Caco-2 (cell line): ENCODE measurements around the gene RFTN2. TPM values are rescaled to one million over a fixed set of nuclear protein-coding genes. Genes with fewer than 3 reads are reported as not detected.

Source experiments
- BruUV-seq: library from RNA; stranded (reverse); fragments of 400-500 nt; replicated peaks from 2 replicates; lab custom pipeline; 2021; lab: Mats Ljungman, UMichigan
- CTCF ChIA-PET: fragments of 300-600 bp; sonication (Branson Sonifier 250); formaldehyde crosslinking; loops from one replicate; lab custom pipeline; 2022; ENCODE audit warnings: antibody characterized with exemption; lab: Charles Lee
- POLR2A ChIA-PET: fragments of 300-600 bp; sonication (Branson Sonifier 250); formaldehyde crosslinking; loops from one replicate; lab custom pipeline; 2022; ENCODE audit warnings: antibody characterized with exemption; lab: Charles Lee
- DNase-seq, 2 experiments: peaks; one replicate each; pipeline versions ENCODE4 v3.0.0 to v3.0.0-alpha.2; 2020 to 2022
- H3K27me3 ChIP-seq: replicated peaks from 2 replicates; pipeline ENCODE4 v1.6.0; 2011; ENCODE audit warnings: low read length; ENCODE audit not compliant: control insufficient read depth, insufficient read depth
- H3K36me3 ChIP-seq: 2 replicates; pipeline ENCODE4 v1.5.1; 2011; ENCODE audit warnings: low read length; ENCODE audit not compliant: control insufficient read depth, insufficient read depth
- H3K4me1 ChIP-seq: fragments of 250-450 bp; sonication (Bioruptor Pico); 2 replicates; pipeline ENCODE4 v1.5.1; 2020; ENCODE audit warnings: mild to moderate bottlenecking
- H3K4me3 ChIP-seq: 2 replicates; pipeline ENCODE4 v1.5.1; 2011; ENCODE audit warnings: low read depth, mild to moderate bottlenecking, control low read depth, low read length
- H3K9me3 ChIP-seq: fragments of 250-450 bp; sonication (Bioruptor Pico); 2 replicates; pipeline ENCODE4 v1.5.1; 2020; ENCODE audit warnings: mild to moderate bottlenecking, moderate library complexity
- H3K27ac Mint-ChIP-seq: one replicate; pipeline ENCODE4 v1.8.0; 2022; ENCODE audit warnings: mixed read lengths; ENCODE audit not compliant: unreplicated experiment
- H3K27me3 Mint-ChIP-seq: one replicate; pipeline ENCODE4 v1.8.0; 2022; ENCODE audit warnings: mixed read lengths; ENCODE audit not compliant: insufficient read depth, unreplicated experiment
- H3K36me3 Mint-ChIP-seq: one replicate; pipeline ENCODE4 v1.8.0; 2022; ENCODE audit warnings: mild to moderate bottlenecking, mixed read lengths; ENCODE audit not compliant: insufficient read depth, unreplicated experiment
- H3K4me1 Mint-ChIP-seq: one replicate; pipeline ENCODE4 v1.8.0; 2022; ENCODE audit warnings: low read depth, mixed read lengths; ENCODE audit not compliant: unreplicated experiment
- H3K4me3 Mint-ChIP-seq: one replicate; pipeline ENCODE4 v1.8.0; 2022; ENCODE audit warnings: mild to moderate bottlenecking, moderate library complexity, mixed read lengths; ENCODE audit not compliant: unreplicated experiment
- H3K9me3 Mint-ChIP-seq: one replicate; pipeline ENCODE4 v1.8.0; 2022; ENCODE audit warnings: mixed read lengths; ENCODE audit not compliant: unreplicated experiment
- intact Hi-C: fragments of 100-400 bp; cut with micrococcal nuclease; formaldehyde crosslinking; loops from one replicate; pipeline ENCODE4 v1.10.0; 2022; ENCODE audit not compliant: unreplicated experiment
- total RNA-seq: library from RNA; stranded (reverse); gene quantifications from 2 replicates; pipeline ENCODE4 v1.2.3, GENCODE V29; 2022
- TF ChIP-seq, protein P1 (sequence below), 2 experiments: fragments of 200-600 bp in 1 of 2; IDR thresholded peaks; 1 replicate in 1 of 2; 2 replicates in 1 of 2; pipeline versions ENCODE4 v1.5.1 to v1.8.0; 2011 to 2022; ENCODE audit warnings: antibody characterized with exemption in 1 of 2, control low read depth in 1 of 2, inconsistent platforms in 1 of 2, low read depth in 1 of 2, low read length in 1 of 2, mild to moderate bottlenecking in 1 of 2, moderate library complexity in 1 of 2; ENCODE audit not compliant: insufficient read depth in 1 of 2, severe bottlenecking in 1 of 2, unreplicated experiment in 1 of 2

RFTN2 gene
- total RNA-seq, 1 experiment from 2014 or later = 0.18 TPM

DNA sequence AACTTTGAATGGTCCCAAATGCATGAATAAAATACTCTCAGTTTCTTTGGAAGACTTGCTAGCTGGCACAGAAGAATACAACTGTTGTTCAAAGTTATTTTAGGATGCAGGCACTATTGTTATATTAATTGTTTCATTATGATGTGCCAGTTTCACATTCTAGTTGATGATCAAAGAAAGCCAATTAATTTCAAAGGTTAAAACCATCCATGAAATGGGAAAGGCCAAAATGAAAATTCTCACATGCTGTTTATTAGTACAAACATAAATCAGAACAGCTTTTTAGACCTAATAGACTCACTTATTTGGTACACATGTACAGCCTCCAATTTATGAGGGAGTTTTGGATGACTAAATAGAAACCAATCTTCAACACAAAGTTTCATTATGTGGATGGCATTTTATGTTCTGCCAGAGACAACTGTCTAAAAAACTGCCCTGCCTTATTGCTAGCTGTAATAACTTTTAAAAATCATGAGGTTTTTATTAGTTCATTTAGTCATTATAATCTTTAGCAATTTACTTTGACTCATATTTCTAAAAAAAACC is 42.2 kb downstream of the RFTN2 start:
- CTCF ChIA-PET = no interaction called here
- no TSS peak for BruUV-seq
- intact Hi-C loops = no loop called here

DNA sequence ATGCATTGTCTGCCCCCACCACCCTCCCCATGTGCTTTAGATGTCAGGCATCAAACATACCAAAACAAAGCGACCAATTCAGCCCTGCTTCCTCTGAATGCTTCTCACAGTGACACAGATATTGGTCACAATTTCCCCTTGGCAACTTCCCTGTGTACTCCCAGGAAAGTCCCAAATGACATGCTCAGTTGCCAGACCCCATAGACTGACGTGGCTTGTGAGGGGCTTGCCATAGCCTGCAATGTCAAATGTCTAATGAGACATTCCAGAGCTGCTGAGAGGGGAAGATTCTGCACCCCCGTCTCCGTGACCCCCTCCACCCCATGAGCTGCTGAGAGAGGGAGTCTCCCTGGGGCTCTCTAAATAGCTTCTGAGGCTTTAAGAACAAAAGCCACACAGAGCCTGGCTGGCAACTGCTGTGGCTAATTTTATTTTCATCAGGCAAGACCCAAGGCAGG is 47.3 kb downstream of the RFTN2 start:
- CTCF ChIA-PET = no interaction called here
- no peak overlapping the region for H3K27ac Mint-ChIP-seq

More for the DNA sequence above, 42.2 kb downstream of the RFTN2 start:
- peaks cover 10% of the 10 kb centered on the region for H3K9me3 Mint-ChIP-seq
- no peaks in the 10 kb centered on the region for H3K4me1 Mint-ChIP-seq
- no peaks in the 10 kb centered on the region for H3K36me3 Mint-ChIP-seq
- no peak overlapping the region for H3K27ac Mint-ChIP-seq
- no peak overlapping the region for H3K4me3 ChIP-seq
- peaks cover 9% of the 10 kb centered on the region for H3K27me3 Mint-ChIP-seq
- POLR2A ChIA-PET = no interaction called here
- TF ChIP-seq, protein P1, sequence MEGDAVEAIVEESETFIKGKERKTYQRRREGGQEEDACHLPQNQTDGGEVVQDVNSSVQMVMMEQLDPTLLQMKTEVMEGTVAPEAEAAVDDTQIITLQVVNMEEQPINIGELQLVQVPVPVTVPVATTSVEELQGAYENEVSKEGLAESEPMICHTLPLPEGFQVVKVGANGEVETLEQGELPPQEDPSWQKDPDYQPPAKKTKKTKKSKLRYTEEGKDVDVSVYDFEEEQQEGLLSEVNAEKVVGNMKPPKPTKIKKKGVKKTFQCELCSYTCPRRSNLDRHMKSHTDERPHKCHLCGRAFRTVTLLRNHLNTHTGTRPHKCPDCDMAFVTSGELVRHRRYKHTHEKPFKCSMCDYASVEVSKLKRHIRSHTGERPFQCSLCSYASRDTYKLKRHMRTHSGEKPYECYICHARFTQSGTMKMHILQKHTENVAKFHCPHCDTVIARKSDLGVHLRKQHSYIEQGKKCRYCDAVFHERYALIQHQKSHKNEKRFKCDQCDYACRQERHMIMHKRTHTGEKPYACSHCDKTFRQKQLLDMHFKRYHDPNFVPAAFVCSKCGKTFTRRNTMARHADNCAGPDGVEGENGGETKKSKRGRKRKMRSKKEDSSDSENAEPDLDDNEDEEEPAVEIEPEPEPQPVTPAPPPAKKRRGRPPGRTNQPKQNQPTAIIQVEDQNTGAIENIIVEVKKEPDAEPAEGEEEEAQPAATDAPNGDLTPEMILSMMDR (IDR thresholded peaks at IDR 0.05; ENCODE audit: insufficient read depth in 1 of 2, low read depth in 1 of 2, low read length in 1 of 2, severe bottlenecking in 1 of 2, unreplicated experiment in 1 of 2) = no peak
- DNase-seq = no peak
- H3K9me3 ChIP-seq = no peaks in the 10 kb centered on the region
- H3K36me3 ChIP-seq = no peaks in the 10 kb centered on the region
- no peaks in the 10 kb centered on the region for H3K4me1 ChIP-seq
- H3K4me3 Mint-ChIP-seq = no peak overlapping the region
- H3K27me3 ChIP-seq = no peaks in the 10 kb centered on the region

DNA sequence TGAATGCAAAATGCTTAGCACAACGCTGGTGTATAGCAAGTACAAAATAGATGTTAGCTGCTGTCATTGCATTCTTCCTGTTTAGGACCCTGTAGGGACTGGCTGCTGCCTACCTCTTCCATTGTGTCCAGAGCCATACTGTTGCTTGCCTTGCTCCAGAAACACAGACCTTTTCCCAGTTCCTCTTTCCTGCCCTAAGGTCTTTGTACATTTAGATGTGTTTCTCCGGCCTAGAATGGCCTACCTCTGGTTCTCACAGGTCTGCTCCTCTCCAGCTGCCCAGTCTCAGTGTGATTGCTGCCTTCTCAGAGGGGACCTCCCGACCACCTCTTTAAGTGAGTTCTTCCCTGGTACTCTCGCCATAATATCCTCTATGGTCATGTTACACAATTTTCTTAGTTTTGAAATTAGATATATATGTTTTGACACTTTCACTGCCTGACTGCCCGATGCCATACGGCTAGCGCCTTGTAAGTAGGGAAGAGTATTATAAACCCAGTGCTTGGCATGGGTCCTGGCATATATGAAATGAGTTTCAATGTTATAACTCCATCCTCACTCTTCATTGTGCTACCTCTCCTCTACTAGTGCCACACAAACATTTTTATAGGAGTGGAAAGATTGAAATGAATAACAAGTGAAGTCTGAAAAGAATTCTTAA is 48.3 kb downstream of the RFTN2 start:
- ChIA-PET POLR2A (no interaction called here), CTCF (no interaction called here)
- H3K27ac Mint-ChIP-seq = no peak overlapping the region
- peaks cover 6% of the 10 kb centered on the region for H3K27me3 Mint-ChIP-seq
- peaks cover 3% of the 10 kb centered on the region for H3K9me3 Mint-ChIP-seq
- no TSS peak for BruUV-seq
- no peak overlapping the region for H3K4me3 Mint-ChIP-seq
- Histone ChIP-seq H3K36me3 (no peaks in the 10 kb centered on the region), H3K4me1 (no peaks in the 10 kb centered on the region), H3K9me3 (no peaks in the 10 kb centered on the region), H3K27me3 (no peaks in the 10 kb centered on the region), H3K4me3 (no peak overlapping the region)
- intact Hi-C loops = no loop called here
- TF ChIP-seq, protein P1 (IDR thresholded peaks at IDR 0.05; ENCODE audit: insufficient read depth in 1 of 2, low read depth in 1 of 2, low read length in 1 of 2, severe bottlenecking in 1 of 2, unreplicated experiment in 1 of 2) = no peak
- no peaks in the 10 kb centered on the region for H3K36me3 Mint-ChIP-seq
- no peak for DNase-seq
- H3K4me1 Mint-ChIP-seq = no peaks in the 10 kb centered on the region

More for the DNA sequence above, 47.3 kb downstream of the RFTN2 start:
- POLR2A ChIA-PET = no interaction called here
- H3K27me3 Mint-ChIP-seq = peaks cover 6% of the 10 kb centered on the region
- H3K36me3 ChIP-seq = no peaks in the 10 kb centered on the region
- no peaks in the 10 kb centered on the region for H3K4me1 Mint-ChIP-seq
- H3K36me3 Mint-ChIP-seq = no peaks in the 10 kb centered on the region
- H3K9me3 ChIP-seq = no peaks in the 10 kb centered on the region
- H3K27me3 ChIP-seq = no peaks in the 10 kb centered on the region
- TF ChIP-seq, protein P1 (IDR thresholded peaks at IDR 0.05; ENCODE audit: insufficient read depth in 1 of 2, low read depth in 1 of 2, low read length in 1 of 2, severe bottlenecking in 1 of 2, unreplicated experiment in 1 of 2) = no peak
- H3K9me3 Mint-ChIP-seq = peaks cover 10% of the 10 kb centered on the region
- no peak for DNase-seq
- no peaks in the 10 kb centered on the region for H3K4me1 ChIP-seq
- no peak overlapping the region for H3K4me3 ChIP-seq
- no peak overlapping the region for H3K4me3 Mint-ChIP-seq
- BruUV-seq = no TSS peak
- intact Hi-C loops = no loop called here
